ENCODE measurements around the gene MRPS15. TPM values are rescaled to one million over a fixed set of nuclear protein-coding genes. Genes with fewer than 3 reads are reported as not detected.

Gene MRPS15
- total and polyA plus RNA-seq, 2 of the 13 experiments (the other 11 are each of a cell fraction or from before 2014, with no cell fraction given) = 59.0 to 113 TPM

GRCh38 chr1:36440044-36440443 lies 24.1 kb downstream of the MRPS15 start:
- H3K9ac ChIP-seq (ENCODE audit: insufficient read depth, low read depth, low read length) = no peak overlapping the region
- no peak for ATAC-seq
- no peaks in the 10 kb centered on the region for H3K27me3 ChIP-seq (ENCODE audit: control insufficient read depth in 1 of 2, insufficient read depth in 2 of 2, low read length in 2 of 2)
- FAIRE-seq = no peak
- no peak for TF ChIP-seq SOX13 (IDR thresholded peaks at IDR 0.05)
- no peak for TF ChIP-seq SOX13 (CRISPR knock-in tag; conservative IDR thresholded peaks at IDR 0.05 in 1 of 2, IDR thresholded peaks at IDR 0.05 in 1 of 2)
- TF ChIP-seq CSRNP2 (CRISPR knock-in tag; conservative IDR thresholded peaks at IDR 0.05; ENCODE audit: low read depth) = no peak
- in situ Hi-C loops (cut with HindIII; ENCODE audit: extremely low pct_ligation_motif_present, low pct_unique_long_range_greater_than_20kb) = no loop called here
- no peak overlapping the region for H3K4me3 ChIP-seq (replicated peaks in 1 of 3; ENCODE audit: insufficient read depth in 1 of 3, low read depth in 2 of 3, low read length in 3 of 3)
- H3K27ac ChIP-seq (ENCODE audit: extremely low read length, insufficient read depth, low read length) = no peak overlapping the region
- no peak overlapping the region for H3K4me2 ChIP-seq (ENCODE audit: low read depth, low read length)
- peaks cover 13% of the 10 kb centered on the region for H3K4me1 ChIP-seq (ENCODE audit: insufficient read depth, low read length)
- 34% methylated on average over 3 of the region's 3 CpGs for WGBS (ENCODE audit: low lambda C conversion rate)
- H3K9me3 ChIP-seq (ENCODE audit: low read length) = no peaks in the 10 kb centered on the region
- POLR2A ChIA-PET = no interaction called here
- H4K20me1 ChIP-seq (ENCODE audit: insufficient read depth, low read length) = no peaks in the 10 kb centered on the region
- H2AFZ ChIP-seq (ENCODE audit: low read length) = no peak overlapping the region
- H3K36me3 ChIP-seq (replicated peaks in 1 of 2; ENCODE audit: control insufficient read depth in 1 of 2, insufficient read depth in 2 of 2, low read length in 2 of 2) = no peaks in the 10 kb centered on the region
- intact Hi-C loops (cut with micrococcal nuclease; ENCODE audit: unreplicated experiment) = no loop called here
- H3K79me2 ChIP-seq (ENCODE audit: insufficient read depth, low read length) = no peaks in the 10 kb centered on the region
- CTCF ChIA-PET (ENCODE audit: low intra/inter-chr PET ratio, low total read pairs) = no interaction called here
- no TSS peak for BruUV-seq (replicated peaks)
- no peak for DNase-seq (ENCODE audit: low spot score)

DNA sequence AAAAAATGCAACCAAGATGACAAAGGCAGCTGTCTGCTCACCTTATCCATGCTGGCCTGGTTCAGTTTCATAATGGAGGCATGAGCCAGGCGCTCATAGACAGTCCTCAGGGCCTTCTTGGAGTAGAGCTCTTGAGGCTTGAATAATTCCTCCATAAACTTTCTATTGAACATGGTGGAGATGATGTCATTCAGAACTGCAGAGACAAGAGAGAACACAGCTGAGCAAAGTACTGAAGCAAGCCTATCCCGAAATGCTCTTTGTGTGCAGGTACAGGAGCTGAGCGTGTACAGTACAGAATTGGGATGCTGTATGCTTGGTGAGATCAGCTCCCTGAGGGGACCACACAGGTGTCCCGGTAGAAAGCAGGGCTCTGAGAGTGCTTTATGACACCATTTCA lies 25.5 kb downstream of the MRPS15 start:
- FAIRE-seq (no peak), ATAC-seq (no peak), DNase-seq (ENCODE audit: low spot score) (no peak)
- POLR2A ChIA-PET = no interaction called here
- Histone ChIP-seq H3K36me3 (replicated peaks in 1 of 2; ENCODE audit: control insufficient read depth in 1 of 2, insufficient read depth in 2 of 2, low read length in 2 of 2) (no peaks in the 10 kb centered on the region), H3K4me1 (ENCODE audit: insufficient read depth, low read length) (peaks cover 13% of the 10 kb centered on the region), H3K4me2 (ENCODE audit: low read depth, low read length) (no peak overlapping the region), H3K27ac (ENCODE audit: extremely low read length, insufficient read depth, low read length) (no peak overlapping the region), H4K20me1 (ENCODE audit: insufficient read depth, low read length) (no peaks in the 10 kb centered on the region), H2AFZ (ENCODE audit: low read length) (no peak overlapping the region), H3K27me3 (ENCODE audit: control insufficient read depth in 1 of 2, insufficient read depth in 2 of 2, low read length in 2 of 2) (no peaks in the 10 kb centered on the region), H3K79me2 (ENCODE audit: insufficient read depth, low read length) (no peaks in the 10 kb centered on the region), H3K4me3 (replicated peaks in 1 of 3; ENCODE audit: insufficient read depth in 1 of 3, low read depth in 2 of 3, low read length in 3 of 3) (no peak overlapping the region), H3K9me3 (ENCODE audit: low read length) (no peaks in the 10 kb centered on the region), H3K9ac (ENCODE audit: insufficient read depth, low read depth, low read length) (no peak overlapping the region)
- in situ Hi-C loops (cut with HindIII; ENCODE audit: extremely low pct_ligation_motif_present, low pct_unique_long_range_greater_than_20kb) = no loop called here
- intact Hi-C loops (cut with micrococcal nuclease; ENCODE audit: unreplicated experiment) = no loop called here
- no TSS peak for BruUV-seq (replicated peaks)
- 73% methylated on average over 4 of the region's 4 CpGs for WGBS (ENCODE audit: low lambda C conversion rate)
- TF ChIP-seq ATF7 (IDR thresholded peaks at IDR 0.05) (peak; percentile 54), ATF7 (CRISPR knock-in tag; IDR thresholded peaks at IDR 0.05) (no peak), ZNF816 (CRISPR knock-in tag; IDR thresholded peaks at IDR 0.05; ENCODE audit: borderline replicate concordance) (no peak), MAF1 (CRISPR knock-in tag; IDR thresholded peaks at IDR 0.05; ENCODE audit: borderline replicate concordance) (no peak), MATR3 (CRISPR knock-in tag; IDR thresholded peaks at IDR 0.05) (no peak), JDP2 (CRISPR knock-in tag; IDR thresholded peaks at IDR 0.05; ENCODE audit: borderline replicate concordance) (no peak)
- CTCF ChIA-PET (ENCODE audit: low intra/inter-chr PET ratio, low total read pairs) = no interaction called here

Data from HepG2 (cell line).